HepG2 (cell line): ENCODE measurements around the gene FAM174A. TPM values are rescaled to one million over a fixed set of nuclear protein-coding genes. Genes with fewer than 3 reads are reported as not detected.

ENCODE experiments used
- ATAC-seq: fragments of 200-7000 bp; cut with Tn5 transposase; 3 replicates; pipeline ENCODE4 v1.9.1; 2020; ENCODE audit warnings: mild to moderate bottlenecking, moderate library complexity
- BruUV-seq: library from RNA; stranded (reverse); fragments of 400-500 nt; replicated peaks from 2 replicates; lab custom pipeline; 2021; lab: Mats Ljungman, UMichigan
- CTCF ChIA-PET: fragments of 300-600 bp; formaldehyde crosslinking; extraction: SDS; loops from one replicate; lab custom pipeline; 2021; ENCODE audit warnings: low total read pairs, inconsistent platforms, low intra/inter-chr PET ratio; lab: Yijun Ruan, JAX
- POLR2A ChIA-PET: fragments of 350-600 bp; sonication (Branson Sonifier 250); formaldehyde crosslinking; loops from one replicate; lab custom pipeline; 2020; ENCODE audit warnings: antibody characterized with exemption, inconsistent platforms; lab: Yijun Ruan, JAX
- DNase-seq: peaks from one replicate; pipeline ENCODE4 v3.0.0-alpha.2; 2015; ENCODE audit warnings: low spot score
- FAIRE-seq: peaks from 3 replicates; lab custom pipeline; 2011; peaks lifted over from hg19 to GRCh38; lab: Jason Lieb, UNC
- H2AFZ ChIP-seq: one replicate; pipeline ENCODE4 v1.6.1; 2011; ENCODE audit warnings: low read length, inconsistent platforms
- H3K27ac ChIP-seq: fragments of 300-600 bp; 3 replicates; pipeline ENCODE4 v1.8.0; 2011; ENCODE audit warnings: mixed run types, mild to moderate bottlenecking, mixed read lengths, low read length, inconsistent platforms; ENCODE audit not compliant: insufficient read depth; ENCODE audit errors: extremely low read length
- H3K27me3 ChIP-seq, 2 experiments: fragments of 200-600 bp in 1 of 2; 2 replicates in 1 of 2; 3 replicates in 1 of 2; pipeline versions ENCODE4 v1.6.0 to v1.8.0; 2011; ENCODE audit warnings: low read length in 2 of 2, mild to moderate bottlenecking in 2 of 2, moderate library complexity in 2 of 2, inconsistent platforms in 1 of 2; ENCODE audit not compliant: insufficient read depth in 2 of 2, control insufficient read depth in 1 of 2
- H3K36me3 ChIP-seq, 2 experiments: fragments of 200-600 bp in 1 of 2; replicated peaks in 1 of 2; 2 replicates in 1 of 2; 3 replicates in 1 of 2; pipeline versions ENCODE4 v1.5.1 to v1.8.0; 2011; ENCODE audit warnings: low read length in 2 of 2, inconsistent platforms in 1 of 2; ENCODE audit not compliant: insufficient read depth in 2 of 2, control insufficient read depth in 1 of 2
- H3K4me1 ChIP-seq: 2 replicates; pipeline ENCODE4 v1.5.1; 2012; ENCODE audit warnings: low read length, inconsistent platforms; ENCODE audit not compliant: insufficient read depth
- H3K4me2 ChIP-seq: 2 replicates; pipeline ENCODE4 v1.6.0; 2011; ENCODE audit warnings: low read depth, low read length, inconsistent platforms
- H3K4me3 ChIP-seq, 3 experiments: fragments of 200-600 bp in 1 of 3; sonication (generic), shearing (Covaris generic) in 1 of 3; replicated peaks in 1 of 3; 2 replicates each; pipeline ENCODE4 v1.5.1; 2011 to 2016; ENCODE audit warnings: low read length in 3 of 3, inconsistent platforms in 2 of 3, low read depth in 2 of 3, mild to moderate bottlenecking in 2 of 3, control low read depth in 1 of 3, mixed read lengths in 1 of 3; ENCODE audit not compliant: insufficient read depth in 1 of 3
- H3K79me2 ChIP-seq: one replicate; pipeline ENCODE4 v1.6.1; 2011; ENCODE audit warnings: low read length, inconsistent platforms; ENCODE audit not compliant: insufficient read depth
- H3K9ac ChIP-seq: 2 replicates; pipeline ENCODE4 v1.6.0; 2011; ENCODE audit warnings: mild to moderate bottlenecking, low read depth, low read length, inconsistent platforms; ENCODE audit not compliant: insufficient read depth
- H3K9me3 ChIP-seq: 2 replicates; pipeline ENCODE4 v1.5.1; 2012; ENCODE audit warnings: mild to moderate bottlenecking, low read length
- H4K20me1 ChIP-seq: 2 replicates; pipeline ENCODE4 v1.6.0; 2011; ENCODE audit warnings: inconsistent platforms, mild to moderate bottlenecking, low read length, moderate library complexity; ENCODE audit not compliant: insufficient read depth
- ATF3 ChIP-seq: sonication (generic); formaldehyde crosslinking; IDR thresholded peaks from 2 replicates; pipeline ENCODE4 v1.4.0; 2020; ENCODE audit warnings: missing genetic modification reagents
- FOXO4 ChIP-seq: sonication (generic); formaldehyde crosslinking; conservative IDR thresholded peaks from 2 replicates; pipeline ENCODE4 v1.8.1; 2023; ENCODE audit warnings: missing genetic modification reagents
- IKZF1 ChIP-seq: fragments of 450-650 bp; IDR thresholded peaks from 2 replicates; pipeline ENCODE4 v1.7.1; 2016
- MAFK ChIP-seq, 2 experiments: IDR thresholded peaks in 1 of 2; conservative IDR thresholded peaks in 1 of 2; 2 replicates each; pipeline ENCODE4 v1.6.1; 2011; ENCODE audit warnings: improper control_type of control experiment in 2 of 2, low read length in 2 of 2
- MED8 ChIP-seq: sonication (generic); formaldehyde crosslinking; IDR thresholded peaks from 2 replicates; pipeline ENCODE4 v1.8.1; 2023; ENCODE audit warnings: mild to moderate bottlenecking, missing genetic modification reagents; ENCODE audit not compliant: insufficient replicate concordance
- RBAK ChIP-seq: sonication (generic); formaldehyde crosslinking; IDR thresholded peaks from 2 replicates; pipeline ENCODE4 v1.5.1; 2020; ENCODE audit warnings: mild to moderate bottlenecking, missing genetic modification reagents
- RFXAP ChIP-seq: sonication (generic); formaldehyde crosslinking; IDR thresholded peaks from 2 replicates; pipeline ENCODE4 v1.4.0; 2020; ENCODE audit warnings: missing genetic modification reagents, borderline replicate concordance
- SP1 ChIP-seq, 2 experiments: fragments of 450-650 bp in 1 of 2; sonication (generic) in 1 of 2; formaldehyde crosslinking in 1 of 2; IDR thresholded peaks; 2 replicates each; pipeline versions ENCODE4 v1.4.0 to v1.6.1; 2016 to 2020; ENCODE audit warnings: missing genetic modification reagents in 1 of 2
- STAT5B ChIP-seq: sonication (generic); formaldehyde crosslinking; IDR thresholded peaks from 2 replicates; pipeline ENCODE4 v1.4.0; 2020; ENCODE audit warnings: missing genetic modification reagents
- TAF15 ChIP-seq: fragments of 200-400 bp; formaldehyde crosslinking; IDR thresholded peaks from one replicate; pipeline ENCODE4 v1.6.1; 2018; ENCODE audit warnings: mild to moderate bottlenecking, low read depth, low read length; ENCODE audit not compliant: poor library complexity, severe bottlenecking
- TBP ChIP-seq: sonication (generic); formaldehyde crosslinking; IDR thresholded peaks from 2 replicates; pipeline ENCODE4 v1.5.0; 2020; ENCODE audit warnings: missing genetic modification reagents
- ZFP36 ChIP-seq: fragments of 150-350 bp; IDR thresholded peaks from 2 replicates; pipeline ENCODE4 v1.6.1; 2018; ENCODE audit warnings: borderline replicate concordance, low read length, low read depth; ENCODE audit not compliant: partially characterized antibody
- ZNF235 ChIP-seq: sonication (generic); formaldehyde crosslinking; IDR thresholded peaks from 2 replicates; pipeline ENCODE4 v1.8.1; 2023; ENCODE audit warnings: mild to moderate bottlenecking, missing genetic modification reagents, borderline replicate concordance
- ZNF441 ChIP-seq: sonication (generic); formaldehyde crosslinking; IDR thresholded peaks from 2 replicates; pipeline ENCODE4 v1.7.0; 2021; ENCODE audit warnings: missing genetic modification reagents, borderline replicate concordance
- ZNF510 ChIP-seq: sonication (generic); formaldehyde crosslinking; IDR thresholded peaks from 2 replicates; pipeline ENCODE4 v1.4.0; 2020; ENCODE audit warnings: low read depth, mild to moderate bottlenecking, missing genetic modification reagents
- ZXDC ChIP-seq: sonication (generic); formaldehyde crosslinking; IDR thresholded peaks from 2 replicates; pipeline ENCODE4 v1.5.0; 2020; ENCODE audit warnings: mild to moderate bottlenecking, missing genetic modification reagents
- WGBS: methylation state at CpG from one replicate; pipeline ENCODE4 v1.1.6; 2017; ENCODE audit warnings: low lambda C conversion rate; 5-methylcytosine and 5-hydroxymethylcytosine counted together
- in situ Hi-C: cut with HindIII; loops from 2 replicates; pipeline ENCODE4 v1.10.0; 2017; ENCODE audit warnings: low pct_unique_long_range_greater_than_20kb; ENCODE audit not compliant: extremely low pct_ligation_motif_present
- intact Hi-C: fragments of 100-400 bp; cut with micrococcal nuclease; formaldehyde crosslinking; loops from one replicate; pipeline ENCODE4 v1.10.0; 2022; ENCODE audit not compliant: unreplicated experiment
- polyA plus RNA-seq, 8 experiments: library from polyadenylated mRNA; depleted of rRNA in 3 of 8; stranded (reverse) in 7 of 8; unstranded in 1 of 8; fragments of >200 nt; fragmentation: Illumina TruSeq in 4 of 8; extraction: Trizol in 4 of 8; gene quantifications; 2 replicates each; pipeline versions ENCODE4 v1.2.1 to v1.2.3, GENCODE V29; 2011 to 2016; ENCODE audit warnings: low read depth in 4 of 8, missing spikeins in 1 of 8, mixed read lengths in 1 of 8; ENCODE audit not compliant: insufficient read depth in 1 of 8
- total RNA-seq, 5 experiments: library from RNA; depleted of rRNA; stranded (reverse); fragments of >200 nt; fragmentation: Illumina TruSeq; extraction: Trizol; gene quantifications; 2 replicates each; pipeline ENCODE4 v1.2.3, GENCODE V29; 2016; ENCODE audit warnings: low read depth in 1 of 5

The FAM174A gene
- total and polyA plus RNA-seq, 2 of the 13 experiments (the other 11 are each of a cell fraction or from before 2014, with no cell fraction given) = 6.8 to 7.8 TPM

GRCh38 chr5:100584889-100585288, 49.7 kb downstream of the FAM174A start:
- Histone ChIP-seq H3K36me3 (no peaks in the 10 kb centered on the region; a peak in 1 of 5 replicates), H3K27ac (no peak overlapping the region), H4K20me1 (no peaks in the 10 kb centered on the region), H2AFZ (no peak overlapping the region), H3K79me2 (no peaks in the 10 kb centered on the region), H3K4me3 (no peak overlapping the region), H3K9ac (no peak overlapping the region), H3K27me3 (no peaks in the 10 kb centered on the region), H3K4me1 (no peaks in the 10 kb centered on the region), H3K9me3 (no peaks in the 10 kb centered on the region), H3K4me2 (no peak overlapping the region)
- no peak for TF ChIP-seq ZNF510 (CRISPR knock-in tag)
- TF ChIP-seq IKZF1 = no peak
- 0 out of 4 replicates have a peak, but pooled peaks of 1 of the 2 experiments have one; percentile 1 for TF ChIP-seq MAFK (conservative IDR thresholded peaks at IDR 0.05 in 1 of 2, IDR thresholded peaks at IDR 0.05 in 1 of 2; ENCODE audit: low read length in 2 of 2)
- no peak for TF ChIP-seq RFXAP (CRISPR knock-in tag)
- TF ChIP-seq FOXO4 (CRISPR knock-in tag) = no peak
- no peak for TF ChIP-seq TAF15
- TF ChIP-seq ZFP36 = no peak
- ATAC-seq = no peak
- intact Hi-C loops = no loop called here
- WGBS = 97% methylated on average over 5 of the region's 5 CpGs
- CTCF ChIA-PET = no interaction called here
- FAIRE-seq = no peak
- POLR2A ChIA-PET = no interaction called here
- no TSS peak for BruUV-seq
- DNase-seq = no peak
- in situ Hi-C loops = no loop called here

- no peak overlapping the region for H3K27ac ChIP-seq
- TF ChIP-seq ZXDC (CRISPR knock-in tag) = no peak
- no peak for TF ChIP-seq ZNF441 (CRISPR knock-in tag)
- TF ChIP-seq RBAK (CRISPR knock-in tag) = no peak
- TF ChIP-seq ZNF235 (CRISPR knock-in tag) = no peak
- no peak for TF ChIP-seq TBP
- no peak for TF ChIP-seq STAT5B (CRISPR knock-in tag)
- TF ChIP-seq SP1 (IDR thresholded peaks at IDR 0.05) = no peak
- TF ChIP-seq SP1 (CRISPR knock-in tag; IDR thresholded peaks at IDR 0.05) = no peak
- TF ChIP-seq ATF3 (CRISPR knock-in tag) = no peak
- TF ChIP-seq MED8 (CRISPR knock-in tag) = no peak
Measured at GRCh38 chr5:100590867-100591266, 55.7 kb downstream of the FAM174A start.

More at GRCh38 chr5:100590867-100591266, 55.7 kb downstream of the FAM174A start:
- CTCF ChIA-PET = no interaction called here
- 92% methylated on average over 1 of the region's 1 CpG for WGBS
- Histone ChIP-seq H3K9me3 (no peaks in the 10 kb centered on the region), H3K4me1 (peaks cover 4% of the 10 kb centered on the region; the same call in 1 of the 2 replicates), H3K9ac (no peak overlapping the region), H3K27me3 (no peaks in the 10 kb centered on the region), H3K4me3 (no peak overlapping the region), H3K36me3 (no peaks in the 10 kb centered on the region; a peak in 1 of 5 replicates), H3K4me2 (no peak overlapping the region), H4K20me1 (no peaks in the 10 kb centered on the region), H2AFZ (no peak overlapping the region), H3K79me2 (no peaks in the 10 kb centered on the region)
- ATAC-seq (no peak), DNase-seq (no peak), FAIRE-seq (no peak)
- BruUV-seq = no TSS peak
- POLR2A ChIA-PET = no interaction called here
- intact Hi-C loops (loop anchor here (1.0 kb wide), 1 partner anchor 41 kb away; no protein-coding TSS in a partner anchor), in situ Hi-C loops (no loop called here)
